Coronary artery (tissue), 2 donors: ENCODE data around the gene LMNA.
A peak's percentile ranks its signal among the peaks of the same experiment; 100 is the strongest.
"Not testable (repeated sequence)": the region's sequence is repeated elsewhere in the genome, so short reads cannot be mapped to it uniquely, and the experiment has no call there.

ENCODE experiments used
- DNase-seq: peaks from one replicate; pipeline ENCODE4 v3.0.0-alpha.2; 2017; ENCODE audit warnings: low spot score
- H3K27ac ChIP-seq, 2 donors: fragments of 200-600 bp; sonication (generic); one replicate each; pipeline ENCODE4 v1.5.1; 2016 to 2019
- H3K4me3 ChIP-seq: fragments of 200-600 bp; sonication (generic); 2 replicates; pipeline ENCODE4 v1.5.1; 2016; ENCODE audit warnings: mild to moderate bottlenecking, moderate library complexity
- TF ChIP-seq, protein P1 (sequence below): fragments of 200-600 bp; sonication (generic); IDR thresholded peaks from one replicate; pipeline ENCODE4 v1.5.1; 2019; ENCODE audit warnings: antibody characterized with exemption

LMNA gene

DNA sequence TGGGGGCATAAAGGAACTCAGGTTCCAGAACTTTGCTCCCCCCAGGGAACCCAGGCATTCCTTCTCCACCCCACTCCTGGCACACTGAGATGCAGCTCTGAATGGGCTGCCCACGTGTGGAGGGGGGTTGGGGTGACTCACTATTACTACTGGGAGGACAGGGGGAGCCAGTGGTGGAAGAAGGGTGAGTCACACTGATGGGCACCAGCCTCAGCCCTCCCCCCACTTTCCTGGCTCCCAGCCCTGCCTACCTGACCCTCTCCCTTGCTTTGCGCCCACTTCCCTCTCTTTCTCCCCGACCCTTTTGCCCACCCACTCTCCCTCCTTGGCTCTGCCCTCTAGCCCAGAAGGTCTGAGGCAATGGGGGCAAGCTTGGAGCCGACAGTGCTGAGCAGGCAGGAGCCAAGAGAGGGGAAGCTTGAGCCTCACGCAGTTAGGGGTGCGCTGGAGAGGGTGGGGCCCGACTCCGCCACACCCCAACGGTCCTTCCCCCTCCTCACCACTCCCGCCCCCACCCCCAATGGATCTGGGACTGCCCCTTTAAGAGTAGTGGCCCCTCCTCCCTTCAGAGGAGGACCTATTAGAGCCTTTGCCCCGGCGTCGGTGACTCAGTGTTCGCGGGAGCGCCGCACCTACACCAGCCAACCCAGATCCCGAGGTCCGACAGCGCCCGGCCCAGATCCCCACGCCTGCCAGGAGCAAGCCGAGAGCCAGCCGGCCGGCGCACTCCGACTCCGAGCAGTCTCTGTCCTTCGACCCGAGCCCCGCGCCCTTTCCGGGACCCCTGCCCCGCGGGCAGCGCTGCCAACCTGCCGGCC lies at the start of gene LMNA:
LMNA (plus strand) TSS at position 611 of the 818 bp plus-strand sequence. CDS start 208 bp downstream, outside the sequence.
- H3K4me3 ChIP-seq: peak within 1 kb of the TSS; percentile 96
- TF ChIP-seq, protein P1, sequence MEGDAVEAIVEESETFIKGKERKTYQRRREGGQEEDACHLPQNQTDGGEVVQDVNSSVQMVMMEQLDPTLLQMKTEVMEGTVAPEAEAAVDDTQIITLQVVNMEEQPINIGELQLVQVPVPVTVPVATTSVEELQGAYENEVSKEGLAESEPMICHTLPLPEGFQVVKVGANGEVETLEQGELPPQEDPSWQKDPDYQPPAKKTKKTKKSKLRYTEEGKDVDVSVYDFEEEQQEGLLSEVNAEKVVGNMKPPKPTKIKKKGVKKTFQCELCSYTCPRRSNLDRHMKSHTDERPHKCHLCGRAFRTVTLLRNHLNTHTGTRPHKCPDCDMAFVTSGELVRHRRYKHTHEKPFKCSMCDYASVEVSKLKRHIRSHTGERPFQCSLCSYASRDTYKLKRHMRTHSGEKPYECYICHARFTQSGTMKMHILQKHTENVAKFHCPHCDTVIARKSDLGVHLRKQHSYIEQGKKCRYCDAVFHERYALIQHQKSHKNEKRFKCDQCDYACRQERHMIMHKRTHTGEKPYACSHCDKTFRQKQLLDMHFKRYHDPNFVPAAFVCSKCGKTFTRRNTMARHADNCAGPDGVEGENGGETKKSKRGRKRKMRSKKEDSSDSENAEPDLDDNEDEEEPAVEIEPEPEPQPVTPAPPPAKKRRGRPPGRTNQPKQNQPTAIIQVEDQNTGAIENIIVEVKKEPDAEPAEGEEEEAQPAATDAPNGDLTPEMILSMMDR: no peak

DNA sequence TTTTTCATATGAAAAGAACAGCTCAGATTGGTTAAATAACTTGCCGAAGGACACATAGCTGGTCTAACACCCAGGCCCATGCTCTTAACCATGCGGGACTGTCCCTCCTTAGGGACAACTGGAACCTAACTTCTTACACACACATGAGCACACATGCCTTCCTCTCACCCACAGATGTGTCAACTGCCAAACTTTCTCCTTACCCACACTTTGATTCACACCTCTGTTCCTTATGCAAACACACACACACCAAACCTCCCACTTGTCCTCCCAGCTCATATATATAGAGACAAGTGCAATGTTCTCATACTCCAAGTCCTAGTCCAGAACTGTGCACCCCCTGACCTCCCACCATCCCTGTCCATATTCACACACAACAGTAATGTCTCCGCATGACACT lies 49.3 kb upstream of the LMNA start:
- Histone ChIP-seq H3K27ac (no peak overlapping the region), H3K4me3 (no peak overlapping the region)
- TF ChIP-seq, protein P1: no peak
- no peak for DNase-seq

More for the DNA sequence above, at the start of gene LMNA:
- DNase-seq: peak; percentile 99
- H3K27ac ChIP-seq: peak within 1 kb of the TSS; percentile 93 to 99

DNA sequence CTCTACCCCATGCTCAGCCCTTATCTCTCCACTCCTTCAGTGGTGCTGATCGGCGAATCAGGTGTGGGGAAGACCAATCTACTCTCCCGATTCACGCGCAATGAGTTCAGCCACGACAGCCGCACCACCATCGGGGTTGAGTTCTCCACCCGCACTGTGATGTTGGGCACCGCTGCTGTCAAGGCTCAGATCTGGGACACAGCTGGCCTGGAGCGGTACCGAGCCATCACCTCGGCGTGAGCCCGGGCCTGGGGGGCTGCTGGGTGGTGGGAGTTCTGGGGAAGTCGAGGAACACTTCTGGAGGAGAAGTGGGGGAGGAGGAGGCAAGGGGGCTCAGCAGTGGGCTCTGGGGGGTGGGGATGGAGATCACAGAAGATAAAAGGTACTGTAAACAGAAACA lies 48.6 kb upstream of the LMNA start:
- TF ChIP-seq, protein P1: no peak
- DNase-seq: no peak
- Histone ChIP-seq H3K4me3 (no peak overlapping the region), H3K27ac (no peak overlapping the region)

DNA sequence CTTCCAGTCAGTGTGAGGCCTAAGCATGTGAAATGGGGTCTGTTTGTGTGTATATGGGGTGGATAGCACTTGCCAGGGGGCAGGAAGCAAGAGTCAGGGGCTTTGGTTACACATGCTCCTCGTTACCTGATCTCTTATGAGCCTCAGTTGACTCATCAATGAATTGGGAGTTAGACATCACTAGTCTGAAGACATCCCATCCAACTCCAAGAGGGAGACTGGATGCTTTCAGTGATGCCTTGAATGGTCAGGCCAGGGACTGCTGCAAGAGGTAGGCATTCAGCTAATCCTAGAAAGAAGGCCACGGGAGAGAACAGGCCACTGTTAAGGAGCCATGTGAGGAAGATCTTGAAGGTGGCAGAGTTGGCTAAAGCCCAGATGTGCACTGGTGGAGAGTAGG lies 47.2 kb upstream of the LMNA start:
- Histone ChIP-seq H3K27ac (no peak overlapping the region), H3K4me3 (no peak overlapping the region)
- TF ChIP-seq, protein P1: no peak
- DNase-seq: no peak

GRCh38 chr1:156069490-156070455 lies 44.7 kb upstream of the LMNA start:
- Histone ChIP-seq H3K4me3 (no peak overlapping the region), H3K27ac (no peak overlapping the region)
- TF ChIP-seq, protein P1: no peak
- DNase-seq: no peak

DNA sequence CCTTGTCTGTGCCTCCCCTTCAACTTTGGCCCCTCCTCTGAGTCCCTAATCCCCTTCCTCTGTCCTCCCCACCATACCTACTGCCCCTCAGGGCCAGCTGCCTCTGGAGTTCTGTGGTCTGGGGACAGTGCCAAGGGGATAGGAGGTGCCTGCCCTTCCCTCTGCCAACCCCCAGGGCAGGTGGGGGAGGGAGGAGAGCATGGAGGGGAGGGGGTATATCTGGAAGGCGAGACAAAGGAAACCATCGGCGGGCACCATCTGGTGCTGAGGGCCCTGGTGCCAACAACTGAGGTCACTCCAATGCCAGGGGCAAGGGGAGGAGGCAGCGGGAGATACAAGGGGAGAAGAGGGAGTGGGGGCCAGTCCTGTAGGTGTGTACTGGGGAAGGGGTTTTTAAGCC lies 44.0 kb upstream of the LMNA start:
- Histone ChIP-seq H3K4me3 (no peak overlapping the region), H3K27ac (no peak overlapping the region)
- TF ChIP-seq, protein P1: no peak
- DNase-seq: no peak

GRCh38 chr1:156071332-156071816 lies 43.1 kb upstream of the LMNA start:
- H3K27ac ChIP-seq, DNase-seq, H3K4me3 ChIP-seq: not testable (repeated sequence)
